ENCODE measurements around the gene LMCD1.

Gene LMCD1

GRCh38 chr3:8488877-8489276 is 12.7 kb upstream of the LMCD1 start:
- Histone ChIP-seq H3K79me2 (ENCODE audit: insufficient read depth, low read length) (no peaks in the 10 kb centered on the region), H3K4me2 (ENCODE audit: low read length) (no peak overlapping the region), H3K9me3 (ENCODE audit: low read length) (no peaks in the 10 kb centered on the region), H3K9ac (ENCODE audit: low read length) (no peak overlapping the region), H3K36me3 (ENCODE audit: insufficient read depth, low read length) (no peaks in the 10 kb centered on the region), H2AFZ (ENCODE audit: low read length) (no peak overlapping the region), H3F3A (ENCODE audit: insufficient read depth, low read length) (no peaks in the 10 kb centered on the region), H3K27me3 (ENCODE audit: insufficient read depth, low read length) (no peaks in the 10 kb centered on the region), H3K4me1 (ENCODE audit: insufficient read depth, low read length, severe bottlenecking) (no peaks in the 10 kb centered on the region), H3K27ac (ENCODE audit: low read depth, low read length, poor library complexity, severe bottlenecking) (no peak overlapping the region), H3K9me2 (ENCODE audit: low read depth, low read length) (no peaks in the 10 kb centered on the region), H4K20me1 (ENCODE audit: insufficient read depth, low read length) (no peaks in the 10 kb centered on the region), H3K4me3 (ENCODE audit: low read depth, low read length, poor library complexity, severe bottlenecking) (no peak overlapping the region)
- no peak for TF ChIP-seq EZH2 (IDR thresholded peaks at IDR 0.05; ENCODE audit: borderline replicate concordance, low read length)
- TF ChIP-seq, protein P1, sequence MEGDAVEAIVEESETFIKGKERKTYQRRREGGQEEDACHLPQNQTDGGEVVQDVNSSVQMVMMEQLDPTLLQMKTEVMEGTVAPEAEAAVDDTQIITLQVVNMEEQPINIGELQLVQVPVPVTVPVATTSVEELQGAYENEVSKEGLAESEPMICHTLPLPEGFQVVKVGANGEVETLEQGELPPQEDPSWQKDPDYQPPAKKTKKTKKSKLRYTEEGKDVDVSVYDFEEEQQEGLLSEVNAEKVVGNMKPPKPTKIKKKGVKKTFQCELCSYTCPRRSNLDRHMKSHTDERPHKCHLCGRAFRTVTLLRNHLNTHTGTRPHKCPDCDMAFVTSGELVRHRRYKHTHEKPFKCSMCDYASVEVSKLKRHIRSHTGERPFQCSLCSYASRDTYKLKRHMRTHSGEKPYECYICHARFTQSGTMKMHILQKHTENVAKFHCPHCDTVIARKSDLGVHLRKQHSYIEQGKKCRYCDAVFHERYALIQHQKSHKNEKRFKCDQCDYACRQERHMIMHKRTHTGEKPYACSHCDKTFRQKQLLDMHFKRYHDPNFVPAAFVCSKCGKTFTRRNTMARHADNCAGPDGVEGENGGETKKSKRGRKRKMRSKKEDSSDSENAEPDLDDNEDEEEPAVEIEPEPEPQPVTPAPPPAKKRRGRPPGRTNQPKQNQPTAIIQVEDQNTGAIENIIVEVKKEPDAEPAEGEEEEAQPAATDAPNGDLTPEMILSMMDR (IDR thresholded peaks at IDR 0.05; ENCODE audit: low read length): no peak

DNA sequence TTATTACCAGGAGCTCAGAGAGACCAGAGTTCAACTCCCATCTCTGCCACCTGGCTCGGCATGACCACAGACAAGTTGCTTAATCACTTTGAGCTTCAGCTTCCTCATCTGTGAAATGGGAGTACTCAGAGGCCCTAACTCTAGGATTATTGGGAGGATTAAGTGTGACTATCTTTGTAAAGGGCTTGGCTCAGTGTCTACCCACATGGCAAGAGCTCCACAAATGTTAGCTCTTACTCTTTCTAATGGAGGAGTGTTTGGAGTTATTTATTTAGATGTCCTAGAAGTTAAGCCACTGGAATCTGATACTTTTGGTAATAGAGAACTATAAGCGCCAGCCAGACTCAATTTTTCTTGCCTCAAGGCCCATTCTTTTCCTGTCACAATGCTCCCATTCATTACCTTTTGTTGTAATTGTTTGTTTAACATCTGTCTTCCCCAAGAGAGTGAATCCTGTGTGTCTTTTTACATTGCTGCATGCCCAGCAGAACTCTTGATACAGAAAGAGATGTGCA is 12.3 kb upstream of the LMCD1 start:
- Histone ChIP-seq H3K4me1 (ENCODE audit: insufficient read depth, low read length, severe bottlenecking) (no peaks in the 10 kb centered on the region), H3K9me3 (ENCODE audit: low read length) (no peaks in the 10 kb centered on the region), H3K4me3 (ENCODE audit: low read depth, low read length, poor library complexity, severe bottlenecking) (no peak overlapping the region), H3K36me3 (ENCODE audit: insufficient read depth, low read length) (no peaks in the 10 kb centered on the region), H3K79me2 (ENCODE audit: insufficient read depth, low read length) (no peaks in the 10 kb centered on the region), H2AFZ (ENCODE audit: low read length) (no peak overlapping the region), H3K9me2 (ENCODE audit: low read depth, low read length) (no peaks in the 10 kb centered on the region), H3K9ac (ENCODE audit: low read length) (no peak overlapping the region), H3K4me2 (ENCODE audit: low read length) (no peak overlapping the region), H3F3A (ENCODE audit: insufficient read depth, low read length) (no peaks in the 10 kb centered on the region), H4K20me1 (ENCODE audit: insufficient read depth, low read length) (no peaks in the 10 kb centered on the region), H3K27me3 (ENCODE audit: insufficient read depth, low read length) (no peaks in the 10 kb centered on the region), H3K27ac (ENCODE audit: low read depth, low read length, poor library complexity, severe bottlenecking) (no peak overlapping the region)
- TF ChIP-seq EZH2 (IDR thresholded peaks at IDR 0.05; ENCODE audit: borderline replicate concordance, low read length): no peak
- TF ChIP-seq, protein P1 (IDR thresholded peaks at IDR 0.05; ENCODE audit: low read length): no peak

GRCh38 chr3:8490079-8490552 is 11.5 kb upstream of the LMCD1 start:
- no peak overlapping the region for H3K4me3 ChIP-seq (ENCODE audit: low read depth, low read length, poor library complexity, severe bottlenecking)
- H3K27ac ChIP-seq (ENCODE audit: low read depth, low read length, poor library complexity, severe bottlenecking): no peak overlapping the region
- H4K20me1 ChIP-seq (ENCODE audit: insufficient read depth, low read length): no peaks in the 10 kb centered on the region
- H3F3A ChIP-seq (ENCODE audit: insufficient read depth, low read length): no peaks in the 10 kb centered on the region
- no peak overlapping the region for H2AFZ ChIP-seq (ENCODE audit: low read length)
- no peaks in the 10 kb centered on the region for H3K36me3 ChIP-seq (ENCODE audit: insufficient read depth, low read length)
- no peak overlapping the region for H3K9ac ChIP-seq (ENCODE audit: low read length)
- H3K9me3 ChIP-seq (ENCODE audit: low read length): no peaks in the 10 kb centered on the region
- H3K4me1 ChIP-seq (ENCODE audit: insufficient read depth, low read length, severe bottlenecking): no peaks in the 10 kb centered on the region
- no peaks in the 10 kb centered on the region for H3K27me3 ChIP-seq (ENCODE audit: insufficient read depth, low read length)
- TF ChIP-seq, protein P1 (IDR thresholded peaks at IDR 0.05; ENCODE audit: low read length): no peak
- TF ChIP-seq EZH2 (IDR thresholded peaks at IDR 0.05; ENCODE audit: borderline replicate concordance, low read length): no peak
- no peaks in the 10 kb centered on the region for H3K9me2 ChIP-seq (ENCODE audit: low read depth, low read length)
- no peak overlapping the region for H3K4me2 ChIP-seq (ENCODE audit: low read length)
- H3K79me2 ChIP-seq (ENCODE audit: insufficient read depth, low read length): no peaks in the 10 kb centered on the region
